Gastroesophageal sphincter (tissue), 3 donors: ENCODE measurements around the gene SMYD4.

Experiments used
- CTCF ChIP-seq, 4 experiments: fragments of 200-600 bp in 2 of 4; fragments of 450-650 bp in 2 of 4; sonication (generic) in 1 of 4; IDR thresholded peaks; one replicate each; pipeline ENCODE4 v1.5.1; 2017 to 2019; ENCODE audit warnings: antibody characterized with exemption in 4 of 4, mild to moderate bottlenecking in 2 of 4, moderate library complexity in 2 of 4
- EP300 ChIP-seq: sonication (generic); formaldehyde crosslinking; IDR thresholded peaks from one replicate; pipeline ENCODE4 v1.6.1; 2017; ENCODE audit warnings: antibody characterized with exemption, mild to moderate bottlenecking
- POLR2A ChIP-seq, 2 donors: fragments of 450-650 bp; IDR thresholded peaks; one replicate each; pipeline ENCODE4 v1.6.1; 2017; ENCODE audit warnings: antibody characterized with exemption in 2 of 2, mild to moderate bottlenecking in 2 of 2, moderate library complexity in 1 of 2
- POLR2AphosphoS5 ChIP-seq: sonication (generic); formaldehyde crosslinking; IDR thresholded peaks from one replicate; pipeline ENCODE4 v1.6.1; 2017; ENCODE audit warnings: antibody characterized with exemption

GRCh38 chr17:1750628-1751027 is 79.1 kb downstream of the SMYD4 start:
- TF ChIP-seq POLR2AphosphoS5 (no peak), CTCF (IDR thresholded peaks at IDR 0.05) (no peak), EP300 (no peak), POLR2A (IDR thresholded peaks at IDR 0.05) (no peak)
